GM18909 (cell line): ENCODE measurements around the gene GATAD2A.

Experiments used
- ATAC-seq: cut with Tn5 transposase; IDR thresholded peaks from one replicate; pipeline ENCODE4 v1.9.1; 2021; ENCODE audit warnings: mild to moderate bottlenecking; ENCODE audit not compliant: unreplicated experiment, poor library complexity

GATAD2A gene

DNA sequence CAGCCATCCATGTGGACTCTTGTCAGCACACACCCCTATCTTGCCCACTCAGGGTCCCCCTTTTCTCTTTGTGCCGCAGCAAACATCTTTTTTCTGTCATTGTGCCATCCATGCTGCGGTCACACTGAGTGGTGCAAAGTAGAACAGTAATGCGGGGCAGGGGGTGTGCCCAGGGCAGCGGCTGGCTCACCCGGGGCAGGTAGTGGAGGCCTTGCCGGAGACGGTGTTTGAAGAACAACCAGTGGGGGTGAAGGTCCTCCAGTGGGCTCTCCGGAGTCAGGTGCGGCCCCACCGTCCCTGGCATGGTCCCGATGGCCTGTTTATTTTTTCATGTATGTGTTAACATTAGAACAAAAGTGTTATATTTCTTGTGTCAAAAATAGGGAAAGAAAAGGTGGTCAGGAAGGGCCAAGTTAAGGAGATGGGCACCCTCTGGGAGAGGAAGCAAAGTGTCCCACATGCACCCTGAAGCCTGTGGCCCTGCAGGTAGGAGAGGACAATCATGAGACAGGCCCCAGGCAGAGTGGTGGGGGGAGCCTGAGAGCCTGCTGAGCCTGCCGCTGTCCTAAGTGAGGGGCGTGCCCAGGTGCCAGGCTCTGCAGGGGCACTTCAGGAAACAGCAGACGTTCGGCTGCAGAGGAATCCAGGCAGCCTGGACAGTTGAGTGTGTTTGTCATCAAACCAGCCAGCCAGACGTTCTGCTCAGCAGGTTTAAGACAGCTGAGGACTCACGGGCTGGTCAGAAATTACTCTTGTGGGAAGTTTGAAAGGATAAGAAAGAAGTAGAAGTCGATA lies 97.5 kb downstream of the GATAD2A start:
- ATAC-seq, result no peak

DNA sequence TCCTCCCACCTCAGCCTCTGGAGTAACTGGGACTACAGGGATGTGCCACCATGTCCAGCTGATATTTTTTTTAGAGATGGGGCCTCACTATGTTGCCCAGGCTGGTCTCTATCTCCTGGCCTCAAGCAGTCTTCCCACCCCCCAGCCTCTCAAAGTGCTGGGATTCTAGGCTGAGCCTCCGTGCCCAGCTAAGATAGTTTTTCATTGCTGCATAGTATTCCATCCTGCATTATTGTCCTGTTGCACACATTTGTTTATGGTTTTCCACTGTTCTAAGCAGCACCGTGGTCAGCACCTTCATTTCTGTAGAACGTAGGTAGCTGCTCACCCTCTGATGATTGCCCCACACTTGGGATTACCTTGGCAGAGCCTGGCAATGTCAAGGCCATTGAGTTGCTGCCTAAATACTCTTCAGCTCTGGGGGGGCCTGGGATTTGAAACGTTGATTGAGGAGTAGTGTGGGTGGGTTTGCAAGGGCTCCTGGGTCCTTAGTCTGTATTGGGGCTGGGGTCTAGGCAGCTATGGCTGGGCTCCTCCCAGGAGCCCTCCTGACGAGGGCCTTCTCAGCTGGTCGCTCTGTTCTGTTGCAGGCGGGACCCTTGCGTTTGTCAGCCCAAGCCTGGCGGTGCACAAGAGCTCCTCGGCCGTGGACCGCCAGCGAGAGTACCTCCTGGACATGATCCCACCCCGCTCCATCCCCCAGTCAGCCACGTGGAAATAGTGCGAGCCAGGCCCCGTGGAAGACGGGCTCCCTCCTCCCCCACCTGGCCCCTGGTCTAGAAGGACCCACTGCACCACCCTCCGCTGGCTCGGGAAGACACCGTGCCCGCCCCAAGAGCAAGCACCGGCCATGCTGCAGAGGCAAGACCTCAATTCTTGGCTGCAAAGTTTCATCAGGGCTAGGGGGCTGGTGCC lies 99.5 kb downstream of the GATAD2A start:
- ATAC-seq, result no peak

DNA sequence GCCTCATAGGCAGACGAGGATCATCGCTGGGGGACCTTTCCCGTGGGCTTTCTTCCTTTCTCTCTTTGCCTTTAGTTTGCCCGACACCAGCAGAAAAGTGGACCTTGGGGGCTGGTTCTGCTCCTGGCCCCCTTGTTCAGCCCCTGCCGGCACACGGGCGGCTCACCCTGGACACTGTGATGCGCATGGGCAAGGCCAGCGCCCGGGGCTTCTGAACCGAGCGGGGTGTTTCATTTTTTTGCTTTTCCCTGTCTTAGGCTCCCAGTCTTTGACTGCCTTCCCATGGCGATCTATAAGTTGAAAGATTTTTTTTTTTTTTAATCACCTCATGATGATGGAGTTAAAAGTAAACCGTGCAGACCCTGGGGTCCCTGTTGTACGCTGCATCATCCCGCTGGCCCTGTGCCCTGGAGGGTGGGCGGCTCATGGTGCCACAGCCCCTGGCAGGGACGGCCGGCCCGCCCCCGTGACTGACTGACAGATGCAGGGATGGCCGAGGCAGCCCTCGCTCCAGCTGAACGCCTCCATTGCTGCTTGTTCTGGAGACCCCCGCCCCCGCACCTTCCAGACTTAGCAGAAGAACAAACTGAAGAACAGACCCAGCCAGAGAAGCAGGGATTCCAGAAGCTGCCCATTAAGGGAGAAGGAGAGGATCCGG lies 100.3 kb downstream of the GATAD2A start:
- ATAC-seq, result no peak

DNA sequence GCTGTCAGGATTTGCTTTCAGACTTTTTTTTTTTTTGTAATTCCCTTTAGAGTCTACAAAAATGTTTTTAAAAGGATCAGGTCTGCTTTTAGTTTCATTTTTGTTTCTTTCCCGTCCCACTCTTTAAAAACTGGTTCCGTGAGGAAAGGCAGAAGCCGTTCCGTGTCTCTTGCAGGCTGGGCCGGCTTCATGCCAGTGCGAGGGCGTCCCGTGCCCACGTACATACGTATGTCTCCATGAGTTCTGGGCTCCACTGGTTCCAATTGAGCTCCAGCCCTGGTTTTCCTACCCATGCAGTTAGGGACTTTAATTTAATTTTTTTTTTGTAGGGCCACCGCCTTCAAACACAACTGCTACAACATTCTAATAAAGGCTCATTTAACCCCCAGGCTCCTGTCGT lies 101.1 kb downstream of the GATAD2A start:
- ATAC-seq, result no peak

DNA sequence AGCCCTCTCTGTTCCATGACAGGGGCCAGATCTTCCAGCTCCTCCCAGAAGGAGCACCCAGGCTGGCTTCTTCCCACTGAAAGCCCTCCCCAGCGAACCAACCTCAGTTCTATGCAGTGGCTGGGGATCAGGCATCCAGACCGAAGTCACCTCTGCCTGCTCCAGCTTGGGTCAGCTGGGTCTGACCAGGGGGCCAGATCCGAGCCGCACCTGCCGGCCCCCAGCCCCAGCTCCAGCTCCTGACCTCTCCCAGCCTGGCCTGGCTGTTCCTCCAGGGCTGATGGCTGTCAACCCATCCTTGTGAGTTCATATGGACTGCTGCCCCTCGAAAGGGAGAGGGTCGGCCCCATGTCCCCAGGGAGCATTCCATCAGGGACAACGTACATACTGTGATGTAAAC lies 101.9 kb downstream of the GATAD2A start:
- ATAC-seq, result no peak

DNA sequence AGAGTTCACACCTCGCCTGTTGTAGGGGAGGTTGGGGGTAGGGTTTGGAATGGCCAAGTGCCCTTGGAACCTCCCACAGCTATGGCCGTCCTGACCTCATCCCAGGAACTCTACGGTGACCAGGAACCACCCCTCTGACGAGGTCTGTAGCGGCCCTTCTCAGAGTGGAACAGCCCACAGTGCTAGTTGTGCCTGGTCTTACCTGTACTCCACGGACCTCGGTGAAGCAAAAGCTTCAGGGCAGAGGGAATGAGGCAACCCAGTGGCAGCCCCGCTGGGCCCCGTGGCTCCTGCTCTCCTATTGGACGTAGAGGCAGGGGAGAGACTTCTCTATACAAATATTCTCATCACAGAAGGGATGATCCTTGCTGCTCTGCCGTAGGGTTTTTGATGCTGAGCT lies 102.7 kb downstream of the GATAD2A start:
- ATAC-seq, result no peak

DNA sequence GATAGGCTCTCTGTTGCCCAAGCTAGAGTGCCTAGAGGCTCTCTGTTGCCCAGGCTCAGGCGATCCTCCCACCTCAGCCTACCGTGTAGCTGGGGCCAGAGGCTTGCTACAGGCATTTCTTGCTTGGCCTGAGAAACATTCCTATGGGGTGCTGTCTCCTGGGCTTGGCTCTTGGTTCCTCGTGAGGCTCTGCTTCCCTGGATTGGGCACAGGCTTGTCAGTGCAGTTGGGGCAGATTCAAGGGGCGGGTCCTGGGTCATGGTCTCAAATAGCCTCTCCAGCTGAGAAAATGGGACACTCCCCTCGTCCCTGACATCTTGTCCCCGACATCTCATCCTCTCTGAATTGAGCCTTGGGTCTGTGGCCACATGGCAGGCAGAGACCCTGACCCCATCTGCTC lies 105.0 kb downstream of the GATAD2A start:
- ATAC-seq, result no peak

DNA sequence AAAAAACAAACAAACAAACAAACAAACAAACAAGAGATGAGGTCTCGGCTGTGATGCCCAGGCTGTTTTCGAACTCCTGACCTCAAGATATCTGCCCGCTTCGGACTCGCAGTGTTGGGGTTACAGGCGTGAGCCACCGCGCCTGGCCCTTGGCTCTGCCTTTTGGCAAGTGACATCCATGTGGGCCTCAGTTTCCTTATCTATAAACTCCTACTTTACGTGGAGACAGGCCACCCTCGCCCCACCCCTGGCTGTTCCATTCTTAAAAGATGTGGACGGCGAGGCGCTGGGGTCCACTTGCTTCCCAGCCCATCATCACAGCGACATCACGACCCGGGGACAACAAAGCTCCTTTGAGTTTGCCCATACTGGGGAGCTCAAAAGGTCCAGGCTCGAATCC lies 108.2 kb downstream of the GATAD2A start:
- ATAC-seq, result no peak

DNA sequence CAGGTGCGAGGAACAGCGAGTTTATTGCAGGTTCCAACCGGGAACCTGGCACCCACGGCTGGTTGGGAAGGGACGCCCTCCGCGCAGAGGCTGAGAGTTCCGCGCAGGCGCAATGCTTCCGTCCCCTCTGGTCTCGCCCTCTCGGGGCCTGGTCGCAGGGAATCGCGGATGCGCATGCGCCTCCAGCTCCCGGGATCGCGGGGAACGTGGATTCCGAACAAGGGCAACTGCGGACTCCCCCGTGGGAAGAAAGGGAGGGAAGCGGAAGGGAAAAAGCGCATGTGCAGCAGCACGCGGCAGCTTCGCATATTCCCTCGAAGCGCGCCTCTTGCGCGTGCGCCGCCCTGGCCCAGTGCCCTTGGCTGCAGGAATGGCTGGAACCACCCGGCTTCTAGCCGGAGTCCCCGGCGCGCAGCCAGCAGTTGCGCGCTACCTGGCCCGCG lies 108.8 kb downstream of the GATAD2A start:
- no peak for ATAC-seq

DNA sequence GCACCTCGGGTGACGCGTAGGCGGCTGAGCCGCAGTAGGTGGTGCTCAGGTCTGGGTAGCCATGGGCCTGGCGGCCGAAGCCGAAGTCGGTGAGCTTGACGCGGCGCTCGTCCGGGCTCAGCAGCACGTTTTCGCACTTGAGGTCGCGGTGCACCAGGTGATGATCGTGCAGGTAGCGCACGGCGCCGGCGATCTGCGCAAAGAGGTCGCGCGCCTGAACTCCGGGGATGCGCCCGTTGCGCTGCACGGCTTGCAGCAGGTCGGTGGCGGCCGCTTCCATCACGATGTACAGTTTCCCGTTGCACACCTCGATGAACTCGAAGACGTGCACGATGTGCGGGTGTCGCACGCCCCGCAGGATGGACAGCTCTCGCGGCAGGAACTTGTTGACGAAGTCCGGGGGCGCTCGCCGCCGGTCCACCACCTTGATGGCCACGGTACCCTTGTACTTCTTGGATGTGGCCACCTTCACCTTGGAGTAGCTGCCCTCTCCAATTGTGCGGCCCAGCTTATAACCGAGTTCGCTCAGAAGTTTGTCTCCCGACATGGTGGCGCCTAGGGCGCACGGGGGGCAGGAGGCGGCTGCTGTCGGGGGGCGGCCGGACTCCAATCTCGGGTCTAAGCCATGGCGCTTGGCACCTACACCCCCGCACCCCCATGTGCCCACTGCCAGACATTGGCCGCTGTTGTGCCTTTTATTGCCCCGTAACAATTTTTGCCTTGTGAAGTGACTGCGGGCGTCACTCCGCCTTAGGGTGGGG lies 109.6 kb downstream of the GATAD2A start, which contains the start of gene TSSK6:
Gene TSSK6 (minus strand): TSS at position 668 of the 761 bp plus-strand sequence. CDS start 121 bp downstream, at position 547.
- ATAC-seq, result no peak

DNA sequence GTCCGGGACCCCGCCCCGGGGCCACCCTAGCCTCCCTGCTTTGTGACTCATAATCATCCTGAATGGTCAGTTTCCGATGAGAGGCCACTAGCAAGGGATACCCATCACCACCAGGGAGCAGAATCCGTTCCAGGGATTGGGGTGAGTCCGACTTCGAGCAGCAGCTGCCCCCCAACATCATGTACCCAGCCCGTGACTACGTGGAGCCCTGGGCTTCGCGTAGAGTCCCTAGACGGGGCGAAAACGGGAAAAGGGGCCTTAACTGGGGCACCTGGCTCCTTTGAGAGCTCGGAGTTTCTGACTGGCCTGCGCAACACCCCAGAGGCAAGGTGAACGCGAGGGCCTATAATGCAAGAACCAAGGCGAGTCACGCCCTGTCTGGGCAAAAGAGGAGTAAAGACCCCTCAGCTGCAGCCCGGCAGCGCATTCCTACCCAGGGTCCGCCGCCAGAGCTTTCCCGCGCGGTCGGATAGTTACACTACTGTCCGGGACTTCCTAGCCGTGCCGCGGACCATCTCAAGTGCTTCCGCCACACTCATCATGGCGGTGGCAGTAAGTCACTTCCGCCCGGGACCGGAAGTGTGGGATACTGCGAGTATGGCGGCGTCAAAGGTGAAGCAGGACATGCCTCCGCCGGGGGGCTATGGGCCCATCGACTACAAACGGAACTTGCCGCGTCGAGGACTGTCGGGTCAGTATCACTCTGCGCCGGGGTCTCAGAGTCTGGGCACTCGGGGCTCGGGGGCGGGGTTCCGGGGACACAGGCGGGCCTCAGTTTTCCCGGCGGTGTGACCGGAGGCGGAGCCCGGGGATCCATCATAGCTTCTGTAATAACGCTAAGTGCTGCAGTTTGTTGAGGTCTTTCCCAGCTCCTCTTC lies 110.4 kb downstream of the GATAD2A start, which contains the start of gene NDUFA13:
Gene NDUFA13 (plus strand): TSS at position 584 of the 878 bp plus-strand sequence. CDS start 14 bp downstream, at position 598.
- peak; percentile 93 for ATAC-seq

DNA sequence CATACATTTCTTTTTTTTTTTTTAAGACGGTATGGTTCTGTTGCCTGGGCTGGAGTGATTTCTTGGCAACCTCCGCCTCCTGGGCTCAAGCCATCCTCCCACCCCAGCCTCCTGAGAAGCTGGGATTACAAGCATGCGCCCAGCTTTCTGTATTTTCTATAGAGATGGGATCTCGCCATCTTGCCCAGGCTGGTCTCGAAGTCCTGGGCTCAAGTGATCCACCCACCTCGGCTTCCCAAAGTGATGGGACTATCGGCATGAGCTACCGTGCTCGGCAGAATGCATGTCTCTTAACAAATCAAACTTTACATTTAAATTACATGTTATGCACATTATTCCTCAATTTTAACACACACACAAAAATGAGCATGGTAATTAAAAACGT lies 111.8 kb downstream of the GATAD2A start:
- no peak for ATAC-seq

DNA sequence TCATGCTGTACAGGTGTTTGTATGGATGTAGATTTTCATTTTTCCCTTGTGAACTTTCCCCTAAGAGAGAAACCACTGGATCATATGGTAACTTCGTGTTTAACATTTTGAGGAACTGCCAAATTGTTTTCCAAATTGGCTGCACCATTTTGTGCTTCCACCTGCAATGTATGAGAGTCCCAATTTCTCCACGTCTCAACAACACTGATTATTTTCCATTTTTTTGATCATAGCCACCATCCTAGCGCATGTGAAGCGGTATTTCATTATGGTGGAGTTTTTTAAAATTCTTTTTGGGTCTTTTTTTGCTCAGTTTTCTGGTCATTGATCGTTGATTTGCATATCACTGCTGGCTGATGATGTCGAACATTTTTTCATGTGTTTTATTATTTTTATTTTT lies 115.5 kb downstream of the GATAD2A start:
- no peak for ATAC-seq

DNA sequence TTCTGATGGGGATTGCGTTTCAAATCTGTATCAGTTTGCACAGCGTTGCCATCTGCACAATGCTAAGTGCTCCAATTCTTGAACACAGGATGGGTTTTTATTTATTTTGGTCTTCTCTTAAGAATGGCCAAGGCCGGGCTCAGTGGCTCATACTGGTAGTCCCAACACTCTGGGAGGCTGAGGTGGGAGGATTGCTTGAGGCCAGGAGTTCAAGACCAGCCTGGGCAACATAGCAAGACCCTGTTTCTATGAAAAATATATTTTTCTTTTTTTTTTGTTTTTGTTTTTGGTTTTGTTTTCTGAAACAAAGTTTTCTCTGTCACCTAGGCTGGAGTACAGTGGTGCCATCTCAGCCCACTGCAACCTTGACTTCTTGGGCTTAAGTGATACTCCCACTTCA lies 117.7 kb downstream of the GATAD2A start:
- no peak for ATAC-seq

DNA sequence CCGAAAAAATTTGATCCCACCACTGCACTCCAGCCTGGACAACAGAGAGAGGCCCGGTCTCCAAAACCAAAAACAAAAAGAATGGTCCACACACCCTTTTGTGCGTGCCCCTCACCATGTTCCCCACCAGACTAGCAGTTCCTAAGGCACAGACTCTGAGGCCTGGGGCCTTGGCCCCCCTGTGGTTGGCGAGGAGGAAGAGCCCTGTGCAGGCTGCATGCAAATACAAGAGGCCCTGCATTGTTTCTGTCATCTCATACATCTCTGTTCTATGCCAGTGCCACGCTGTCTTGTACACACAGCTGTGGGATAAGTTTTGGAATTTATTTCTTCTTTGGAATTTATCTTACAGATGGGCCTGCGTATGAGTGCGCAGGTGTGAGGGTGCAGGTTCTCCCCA lies 118.6 kb downstream of the GATAD2A start:
- no peak for ATAC-seq

DNA sequence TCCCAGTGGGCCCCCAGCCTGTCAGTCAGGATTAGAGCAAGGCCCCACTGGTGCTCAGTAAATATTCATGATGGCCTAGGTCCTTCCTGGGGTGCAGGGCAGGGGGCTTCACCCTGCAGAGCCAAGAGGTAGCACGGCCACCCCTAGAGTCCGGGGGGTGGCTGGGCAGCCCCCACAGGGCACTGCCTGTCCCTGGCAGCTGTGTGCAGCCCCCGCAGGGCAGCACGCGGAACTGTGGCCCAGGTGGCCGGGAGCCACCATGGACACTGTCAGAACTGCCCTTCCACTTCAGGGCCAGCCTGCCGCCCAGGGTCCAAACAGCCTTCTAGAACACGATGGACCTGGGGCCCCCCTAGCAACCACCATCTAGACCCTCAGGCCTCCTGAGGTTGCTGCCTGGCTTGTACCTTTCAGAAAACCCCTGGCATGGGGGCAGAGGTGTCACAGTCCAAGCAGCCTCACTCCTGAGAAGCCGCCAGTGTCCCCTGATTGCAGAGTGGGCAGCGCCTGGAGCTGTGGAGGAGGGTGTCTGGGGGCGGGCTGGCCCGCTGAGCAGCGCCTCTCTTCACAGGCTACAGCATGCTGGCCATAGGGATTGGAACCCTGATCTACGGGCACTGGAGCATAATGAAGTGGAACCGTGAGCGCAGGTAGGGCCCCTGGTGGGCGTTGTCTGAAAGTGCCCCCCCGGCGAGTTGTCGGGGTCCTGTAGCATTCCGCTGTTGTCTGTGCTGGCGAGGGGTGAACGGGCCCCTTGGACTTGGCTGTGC lies 120.3 kb downstream of the GATAD2A start:
- ATAC-seq, result no peak

DNA sequence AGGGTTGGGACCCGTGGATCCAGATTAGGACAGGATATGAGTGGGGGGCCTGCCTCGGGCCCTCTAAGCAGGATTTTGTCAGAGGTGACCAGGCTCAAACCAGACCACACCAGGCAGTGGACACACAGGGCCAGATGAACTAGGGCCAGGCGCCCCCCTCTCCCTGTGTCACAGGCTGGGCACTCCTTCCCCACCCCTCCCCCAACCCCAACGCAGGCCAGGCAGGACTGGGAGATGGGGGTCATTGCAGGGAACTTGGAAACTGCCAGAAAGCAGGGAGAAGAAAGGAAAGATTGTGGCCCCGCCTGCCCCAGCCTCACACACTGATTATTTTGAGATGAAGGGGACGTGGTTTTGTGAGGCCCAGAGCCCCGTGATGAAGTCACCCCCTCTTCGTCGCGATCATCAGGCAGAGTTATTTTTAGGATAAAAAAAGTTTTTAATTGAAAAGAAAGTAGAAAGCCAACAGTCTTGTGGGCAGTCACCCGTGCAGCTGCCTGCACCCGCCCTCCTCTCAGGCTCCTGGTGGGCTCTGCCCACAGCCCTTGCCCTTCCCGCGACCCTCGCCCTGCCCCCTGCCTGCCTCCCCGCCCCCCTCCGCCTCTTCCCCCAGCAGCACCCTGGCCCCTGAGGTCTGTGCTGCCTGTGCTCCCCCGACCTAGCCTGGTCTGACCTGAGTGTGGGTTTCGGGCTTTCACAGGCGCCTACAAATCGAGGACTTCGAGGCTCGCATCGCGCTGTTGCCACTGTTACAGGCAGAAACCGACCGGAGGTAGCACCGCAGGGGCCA lies 121.3 kb downstream of the GATAD2A start:
- no peak for ATAC-seq

DNA sequence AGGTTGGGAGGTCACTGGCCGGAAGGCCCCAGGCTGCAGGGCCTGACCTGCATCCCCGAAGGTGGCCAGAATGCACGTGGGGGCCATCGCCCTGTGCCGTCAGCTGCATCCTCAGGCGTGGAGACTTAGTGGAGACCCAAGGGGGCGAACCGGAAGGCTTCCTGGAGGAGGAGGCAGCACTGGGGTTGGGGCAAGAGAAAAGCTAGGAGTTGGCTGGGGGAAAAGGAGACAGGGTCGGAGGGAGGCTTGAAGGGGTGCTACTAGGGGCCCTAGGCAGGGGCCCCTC lies 121.8 kb downstream of the GATAD2A start:
- ATAC-seq, result no peak
